Central memory CD8-positive, alpha-beta T cell (primary cell): Measurements from ENCODE around the gene PIH1D2.
"Not testable (repeated sequence)": the region's sequence is repeated elsewhere in the genome, so short reads cannot be mapped to it uniquely, and the experiment has no call there.

Experiments used
- ATAC-seq: fragments of 150-1000 bp; cut with Tn5 transposase; replicated peaks from 2 replicates; pipeline ENCODE4 v1.10.0; 2022; ENCODE audit warnings: mild to moderate bottlenecking, moderate FRiP score, moderate number of reproducible peaks; ENCODE audit not compliant: poor library complexity, severe bottlenecking; ENCODE audit errors: extremely low read depth
- DNase-seq, 2 donors: peaks; one replicate each; pipeline ENCODE4 v3.0.0; 2021; ENCODE audit warnings: low spot score in 2 of 2
- H3K27ac Mint-ChIP-seq: one replicate; pipeline ENCODE4 v1.8.0; 2022; ENCODE audit warnings: low read depth, mild to moderate bottlenecking, moderate library complexity, mixed read lengths
- H3K27me3 Mint-ChIP-seq: one replicate; pipeline ENCODE4 v1.8.0; 2022; ENCODE audit warnings: mixed read lengths
- H3K36me3 Mint-ChIP-seq: one replicate; pipeline ENCODE4 v1.8.0; 2022; ENCODE audit warnings: mild to moderate bottlenecking, moderate library complexity, mixed read lengths; ENCODE audit not compliant: insufficient read depth
- H3K4me1 Mint-ChIP-seq: one replicate; pipeline ENCODE4 v1.8.0; 2022; ENCODE audit warnings: mixed read lengths
- H3K4me3 Mint-ChIP-seq: one replicate; pipeline ENCODE4 v1.8.0; 2022; ENCODE audit warnings: mild to moderate bottlenecking, moderate library complexity, mixed read lengths
- H3K9me3 Mint-ChIP-seq: one replicate; pipeline ENCODE4 v1.8.0; 2022; ENCODE audit warnings: mixed read lengths

The PIH1D2 gene

GRCh38 chr11:112046647-112047046 lies 27.2 kb downstream of the PIH1D2 start:
- not testable (repeated sequence) for H3K27me3 Mint-ChIP-seq, H3K4me3 Mint-ChIP-seq, H3K27ac Mint-ChIP-seq, DNase-seq, H3K9me3 Mint-ChIP-seq, ATAC-seq
- H3K4me1 Mint-ChIP-seq, result peaks cover 19% of the 10 kb centered on the region
- H3K36me3 Mint-ChIP-seq, result peaks cover 51% of the 10 kb centered on the region

- no peaks in the 10 kb centered on the region for H3K9me3 Mint-ChIP-seq
- no peak overlapping the region for H3K4me3 Mint-ChIP-seq
- peaks cover 25% of the 10 kb centered on the region for H3K4me1 Mint-ChIP-seq
- no peak for DNase-seq
- no peak for ATAC-seq
- no peak overlapping the region for H3K27ac Mint-ChIP-seq
- peaks cover 46% of the 10 kb centered on the region for H3K36me3 Mint-ChIP-seq
- no peaks in the 10 kb centered on the region for H3K27me3 Mint-ChIP-seq
Observed at GRCh38 chr11:112044961-112045360, 28.9 kb downstream of the PIH1D2 start.

- H3K27me3 Mint-ChIP-seq, result no peaks in the 10 kb centered on the region
Observed at GRCh38 chr11:112042961-112043304, 30.9 kb downstream of the PIH1D2 start.

GRCh38 chr11:112042161-112042960 lies 31.5 kb downstream of the PIH1D2 start:
- ATAC-seq (no peak), DNase-seq (no peak)
- H3K9me3 Mint-ChIP-seq, result no peaks in the 10 kb centered on the region
- no peak overlapping the region for H3K27ac Mint-ChIP-seq
- no peak overlapping the region for H3K4me3 Mint-ChIP-seq
- no peaks in the 10 kb centered on the region for H3K27me3 Mint-ChIP-seq
- H3K36me3 Mint-ChIP-seq, result peaks cover 59% of the 10 kb centered on the region
- peaks cover 16% of the 10 kb centered on the region for H3K4me1 Mint-ChIP-seq

More at GRCh38 chr11:112042961-112043304, 30.9 kb downstream of the PIH1D2 start:
- ATAC-seq (no peak), DNase-seq (no peak)
- H3K9me3 Mint-ChIP-seq, result no peaks in the 10 kb centered on the region
- H3K4me1 Mint-ChIP-seq, result peaks cover 20% of the 10 kb centered on the region
- H3K27ac Mint-ChIP-seq, result no peak overlapping the region
- H3K4me3 Mint-ChIP-seq, result no peak overlapping the region
- peaks cover 56% of the 10 kb centered on the region for H3K36me3 Mint-ChIP-seq

- H3K27ac Mint-ChIP-seq, result no peak overlapping the region
- DNase-seq (no peak), ATAC-seq (no peak)
- peaks cover 12% of the 10 kb centered on the region for H3K4me1 Mint-ChIP-seq
- H3K36me3 Mint-ChIP-seq, result peaks cover 45% of the 10 kb centered on the region
- no peaks in the 10 kb centered on the region for H3K9me3 Mint-ChIP-seq
- no peaks in the 10 kb centered on the region for H3K27me3 Mint-ChIP-seq
- no peak overlapping the region for H3K4me3 Mint-ChIP-seq
Observed at GRCh38 chr11:112037527-112037926, 36.3 kb downstream of the PIH1D2 start.

GRCh38 chr11:112033902-112034301 lies 39.9 kb downstream of the PIH1D2 start:
- peaks cover 53% of the 10 kb centered on the region for H3K36me3 Mint-ChIP-seq
- H3K4me3 Mint-ChIP-seq, result no peak overlapping the region
- no peak overlapping the region for H3K27ac Mint-ChIP-seq
- no peaks in the 10 kb centered on the region for H3K9me3 Mint-ChIP-seq
- H3K4me1 Mint-ChIP-seq, result no peaks in the 10 kb centered on the region
- no peak for ATAC-seq
- no peak for DNase-seq
- no peaks in the 10 kb centered on the region for H3K27me3 Mint-ChIP-seq

- DNase-seq (no peak), ATAC-seq (no peak)
- Mint-ChIP-seq H3K27me3 (no peaks in the 10 kb centered on the region), H3K4me3 (no peak overlapping the region), H3K9me3 (no peaks in the 10 kb centered on the region), H3K4me1 (peaks cover 13% of the 10 kb centered on the region), H3K27ac (no peak overlapping the region), H3K36me3 (peaks cover 47% of the 10 kb centered on the region)
Observed at GRCh38 chr11:112029460-112029859, 44.4 kb downstream of the PIH1D2 start.

- ATAC-seq, DNase-seq, H3K9me3 Mint-ChIP-seq, H3K27me3 Mint-ChIP-seq, H3K4me3 Mint-ChIP-seq, H3K27ac Mint-ChIP-seq: not testable (repeated sequence)
- peaks cover 35% of the 10 kb centered on the region for H3K36me3 Mint-ChIP-seq
- H3K4me1 Mint-ChIP-seq, result peaks cover 26% of the 10 kb centered on the region
Observed at GRCh38 chr11:112026784-112027410, 46.9 kb downstream of the PIH1D2 start.

- H3K4me1 Mint-ChIP-seq, result peaks cover 26% of the 10 kb centered on the region
- peaks cover 31% of the 10 kb centered on the region for H3K36me3 Mint-ChIP-seq
- no peak for DNase-seq
- no peak for ATAC-seq
- H3K4me3 Mint-ChIP-seq, result peak overlapping the region; percentile 100
- H3K27ac Mint-ChIP-seq, result peak overlapping the region; percentile 99
- no peaks in the 10 kb centered on the region for H3K27me3 Mint-ChIP-seq
- H3K9me3 Mint-ChIP-seq, result no peaks in the 10 kb centered on the region
Observed at GRCh38 chr11:112025707-112026106, 48.1 kb downstream of the PIH1D2 start.

GRCh38 chr11:112024773-112025678 lies 48.8 kb downstream of the PIH1D2 start, which contains the start of gene DLAT:
Gene DLAT, plus strand, starts transcription at chr11:112025408. Its CDS starts 65 bp downstream, at chr11:112025473.
- DNase-seq, result peak; percentile 66 to 75
- Mint-ChIP-seq H3K36me3 (peaks cover 26% of the 10 kb centered on the region), H3K4me1 (peaks cover 26% of the 10 kb centered on the region), H3K27ac (peak within 1 kb of the TSS; percentile 99), H3K27me3 (no peaks in the 10 kb centered on the region), H3K4me3 (peak within 1 kb of the TSS; percentile 100), H3K9me3 (no peaks in the 10 kb centered on the region)
- peak; percentile 86 for ATAC-seq

GRCh38 chr11:112024178-112024772 lies 49.5 kb downstream of the PIH1D2 start:
- Mint-ChIP-seq H3K27me3 (no peaks in the 10 kb centered on the region), H3K9me3 (no peaks in the 10 kb centered on the region), H3K36me3 (peaks cover 21% of the 10 kb centered on the region), H3K4me1 (peaks cover 26% of the 10 kb centered on the region), H3K4me3 (peak overlapping the region; percentile 100), H3K27ac (peak overlapping the region; percentile 99)
- DNase-seq, result no peak
- peak; percentile 24 for ATAC-seq

- Mint-ChIP-seq H3K27me3 (no peaks in the 10 kb centered on the region), H3K9me3 (no peaks in the 10 kb centered on the region), H3K27ac (no peak overlapping the region), H3K36me3 (peaks cover 13% of the 10 kb centered on the region), H3K4me1 (peaks cover 26% of the 10 kb centered on the region), H3K4me3 (peak overlapping the region; percentile 42)
- ATAC-seq (no peak), DNase-seq (no peak)
Observed at GRCh38 chr11:112023104-112023503, 50.7 kb downstream of the PIH1D2 start.
